Measurements from ENCODE around the gene KDM5A. TPM values are rescaled to one million over a fixed set of nuclear protein-coding genes. Genes with fewer than 3 reads are reported as not detected.
"Not testable (repeated sequence)": the region's sequence is repeated elsewhere in the genome, so short reads cannot be mapped to it uniquely, and the experiment has no call there.

KDM5A gene
- total RNA-seq, 1 donor from 2014 or later, result 63.1 TPM

- H3K36me3 Mint-ChIP-seq (ENCODE audit: low read depth), result peaks cover 2% of the 10 kb centered on the region
- no peaks in the 10 kb centered on the region for H3K27me3 Mint-ChIP-seq (ENCODE audit: low read depth)
- no peak within 1 kb of the TSS for H3K4me3 Mint-ChIP-seq
- peak; percentile 91 for DNase-seq (ENCODE audit: low read depth, low spot score)
- H3K4me1 Mint-ChIP-seq, result peaks cover 4% of the 10 kb centered on the region
- peak; percentile 37 for TF ChIP-seq CTCF (conservative IDR thresholded peaks at IDR 0.05)
- no peak within 1 kb of the TSS for H3K27ac Mint-ChIP-seq (ENCODE audit: unreplicated experiment)
- H3K9me3 Mint-ChIP-seq, result no peaks in the 10 kb centered on the region
Measured at GRCh38 chr12:401235-402028, 12.3 kb upstream of the KDM5A start, which contains the start of gene CCDC77. Gene CCDC77 (plus strand): TSS chr12:401644. CDS start chr12:409384, 7,740 bp downstream.

GRCh38 chr12:400828-401227 lies 11.7 kb upstream of the KDM5A start:
- Mint-ChIP-seq H3K36me3 (ENCODE audit: low read depth) (no peaks in the 10 kb centered on the region), H3K27me3 (ENCODE audit: low read depth) (no peaks in the 10 kb centered on the region), H3K4me1 (no peaks in the 10 kb centered on the region), H3K4me3 (no peak overlapping the region), H3K9me3 (no peaks in the 10 kb centered on the region), H3K27ac (ENCODE audit: unreplicated experiment) (no peak overlapping the region)
- no peak for DNase-seq (ENCODE audit: low read depth, low spot score)
- no peak for TF ChIP-seq CTCF (conservative IDR thresholded peaks at IDR 0.05)

- Mint-ChIP-seq H3K27me3 (ENCODE audit: low read depth) (no peaks in the 10 kb centered on the region), H3K9me3 (no peaks in the 10 kb centered on the region), H3K4me1 (peaks cover 31% of the 10 kb centered on the region), H3K36me3 (ENCODE audit: low read depth) (peaks cover 8% of the 10 kb centered on the region), H3K27ac (ENCODE audit: unreplicated experiment) (peak overlapping the region; percentile 87), H3K4me3 (peak overlapping the region; percentile 94)
- no peak for DNase-seq (ENCODE audit: low read depth, low spot score)
- TF ChIP-seq CTCF (conservative IDR thresholded peaks at IDR 0.05), result no peak
Measured at GRCh38 chr12:388541-389141, 479 bp downstream of the KDM5A start.

- H3K27me3 Mint-ChIP-seq (ENCODE audit: low read depth), result no peaks in the 10 kb centered on the region
- H3K4me3 Mint-ChIP-seq, result peak overlapping the region; percentile 94
- peaks cover 31% of the 10 kb centered on the region for H3K4me1 Mint-ChIP-seq
- H3K27ac Mint-ChIP-seq (ENCODE audit: unreplicated experiment), result no peak overlapping the region
- H3K36me3 Mint-ChIP-seq (ENCODE audit: low read depth), result peaks cover 11% of the 10 kb centered on the region
- no peak for TF ChIP-seq CTCF (conservative IDR thresholded peaks at IDR 0.05)
- no peaks in the 10 kb centered on the region for H3K9me3 Mint-ChIP-seq
- no peak for DNase-seq (ENCODE audit: low read depth, low spot score)
Measured at GRCh38 chr12:388012-388411, 1.1 kb downstream of the KDM5A start.

- Mint-ChIP-seq H3K4me3 (no peak overlapping the region), H3K27ac (ENCODE audit: unreplicated experiment) (no peak overlapping the region), H3K4me1 (peaks cover 31% of the 10 kb centered on the region), H3K9me3 (no peaks in the 10 kb centered on the region), H3K36me3 (ENCODE audit: low read depth) (peaks cover 14% of the 10 kb centered on the region), H3K27me3 (ENCODE audit: low read depth) (no peaks in the 10 kb centered on the region)
- TF ChIP-seq CTCF (conservative IDR thresholded peaks at IDR 0.05), result no peak
- no peak for DNase-seq (ENCODE audit: low read depth, low spot score)
Measured at GRCh38 chr12:386651-387050, 2.5 kb downstream of the KDM5A start.

- not testable (repeated sequence) for H3K9me3 Mint-ChIP-seq
Measured at GRCh38 chr12:370739-371485, 18.2 kb downstream of the KDM5A start.

More at GRCh38 chr12:370739-371485, 18.2 kb downstream of the KDM5A start:
- H3K36me3 Mint-ChIP-seq (ENCODE audit: low read depth), result peaks cover 83% of the 10 kb centered on the region
- not testable (repeated sequence) for H3K27me3 Mint-ChIP-seq (ENCODE audit: low read depth); H3K4me1 Mint-ChIP-seq; DNase-seq (ENCODE audit: low read depth, low spot score); H3K27ac Mint-ChIP-seq (ENCODE audit: unreplicated experiment); H3K4me3 Mint-ChIP-seq

Measured in neural crest cell (in vitro differentiated cells).